Chondrocyte (in vitro differentiated cells): ENCODE results near the gene HNRNPR. TPM values are rescaled to one million over a fixed set of nuclear protein-coding genes. Genes with fewer than 3 reads are reported as not detected.

Experiments
- DNase-seq: peaks from one replicate; pipeline ENCODE4 v3.0.0; 2021; ENCODE audit warnings: mixed read lengths, low spot score
- H3K27ac Mint-ChIP-seq: one replicate; pipeline ENCODE4 v1.8.0; 2021; ENCODE audit warnings: mild to moderate bottlenecking, moderate library complexity, mixed read lengths; ENCODE audit not compliant: unreplicated experiment
- H3K27me3 Mint-ChIP-seq: 2 replicates; pipeline ENCODE4 v1.8.0; 2021; ENCODE audit warnings: low read depth, mixed read lengths
- H3K36me3 Mint-ChIP-seq: 2 replicates; pipeline ENCODE4 v1.8.0; 2021; ENCODE audit warnings: low read depth, mixed read lengths
- H3K4me1 Mint-ChIP-seq: 2 replicates; pipeline ENCODE4 v1.8.0; 2021; ENCODE audit warnings: low read depth, mild to moderate bottlenecking, mixed read lengths
- H3K4me3 Mint-ChIP-seq: one replicate; pipeline ENCODE4 v1.8.0; 2021; ENCODE audit warnings: mild to moderate bottlenecking, moderate library complexity, mixed read lengths; ENCODE audit not compliant: unreplicated experiment
- H3K9me3 Mint-ChIP-seq: 2 replicates; pipeline ENCODE4 v1.8.0; 2021; ENCODE audit warnings: low read depth, mixed read lengths
- total RNA-seq: library from RNA; stranded (reverse); gene quantifications from 3 replicates; pipeline ENCODE4 v1.2.1, GENCODE V29; 2021
- TF ChIP-seq, protein P1 (sequence below): fragments of 200-600 bp; sonication (generic); IDR thresholded peaks from 2 replicates; pipeline ENCODE4 v1.5.0; 2021; ENCODE audit warnings: antibody characterized with exemption, mild to moderate bottlenecking, moderate library complexity

Gene HNRNPR
- total RNA-seq, 1 donor from 2014 or later: 91.3 TPM

DNA sequence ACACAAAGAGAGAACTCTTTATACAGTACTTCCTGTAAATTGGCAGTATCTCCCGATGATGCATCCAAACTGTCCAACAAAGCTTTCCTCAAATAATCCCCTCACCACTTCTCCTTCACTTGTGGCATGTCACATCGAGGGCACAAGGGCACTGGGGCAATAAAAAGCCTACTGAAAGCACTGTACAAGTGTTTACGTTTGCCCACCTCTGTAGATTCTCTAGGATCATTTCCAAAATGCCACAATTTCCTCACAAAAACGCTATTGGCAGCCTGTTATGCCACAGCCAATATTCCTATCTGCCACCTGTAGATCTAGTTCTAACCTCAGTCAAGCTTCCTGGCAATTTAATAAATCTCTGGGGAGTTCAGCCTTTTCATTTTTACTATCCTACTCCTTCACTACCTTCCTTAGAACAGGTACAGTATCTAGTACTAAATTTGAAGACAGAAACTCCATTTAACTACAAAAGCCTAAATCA lies 39.9 kb downstream of the HNRNPR start:
- peaks cover 15% of the 10 kb centered on the region for H3K36me3 Mint-ChIP-seq
- H3K27ac Mint-ChIP-seq: peak overlapping the region; percentile 2
- H3K4me3 Mint-ChIP-seq: no peak overlapping the region
- peaks cover 25% of the 10 kb centered on the region for H3K4me1 Mint-ChIP-seq
- TF ChIP-seq, protein P1, sequence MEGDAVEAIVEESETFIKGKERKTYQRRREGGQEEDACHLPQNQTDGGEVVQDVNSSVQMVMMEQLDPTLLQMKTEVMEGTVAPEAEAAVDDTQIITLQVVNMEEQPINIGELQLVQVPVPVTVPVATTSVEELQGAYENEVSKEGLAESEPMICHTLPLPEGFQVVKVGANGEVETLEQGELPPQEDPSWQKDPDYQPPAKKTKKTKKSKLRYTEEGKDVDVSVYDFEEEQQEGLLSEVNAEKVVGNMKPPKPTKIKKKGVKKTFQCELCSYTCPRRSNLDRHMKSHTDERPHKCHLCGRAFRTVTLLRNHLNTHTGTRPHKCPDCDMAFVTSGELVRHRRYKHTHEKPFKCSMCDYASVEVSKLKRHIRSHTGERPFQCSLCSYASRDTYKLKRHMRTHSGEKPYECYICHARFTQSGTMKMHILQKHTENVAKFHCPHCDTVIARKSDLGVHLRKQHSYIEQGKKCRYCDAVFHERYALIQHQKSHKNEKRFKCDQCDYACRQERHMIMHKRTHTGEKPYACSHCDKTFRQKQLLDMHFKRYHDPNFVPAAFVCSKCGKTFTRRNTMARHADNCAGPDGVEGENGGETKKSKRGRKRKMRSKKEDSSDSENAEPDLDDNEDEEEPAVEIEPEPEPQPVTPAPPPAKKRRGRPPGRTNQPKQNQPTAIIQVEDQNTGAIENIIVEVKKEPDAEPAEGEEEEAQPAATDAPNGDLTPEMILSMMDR: no peak
- DNase-seq: no peak
- no peaks in the 10 kb centered on the region for H3K9me3 Mint-ChIP-seq
- no peaks in the 10 kb centered on the region for H3K27me3 Mint-ChIP-seq

GRCh38 chr1:23303524-23303923 lies 40.6 kb downstream of the HNRNPR start:
- DNase-seq: no peak
- peaks cover 25% of the 10 kb centered on the region for H3K4me1 Mint-ChIP-seq
- no peaks in the 10 kb centered on the region for H3K27me3 Mint-ChIP-seq
- H3K4me3 Mint-ChIP-seq: no peak overlapping the region
- H3K27ac Mint-ChIP-seq: peak overlapping the region; percentile 54
- H3K9me3 Mint-ChIP-seq: no peaks in the 10 kb centered on the region
- TF ChIP-seq, protein P1: no peak
- peaks cover 15% of the 10 kb centered on the region for H3K36me3 Mint-ChIP-seq

DNA sequence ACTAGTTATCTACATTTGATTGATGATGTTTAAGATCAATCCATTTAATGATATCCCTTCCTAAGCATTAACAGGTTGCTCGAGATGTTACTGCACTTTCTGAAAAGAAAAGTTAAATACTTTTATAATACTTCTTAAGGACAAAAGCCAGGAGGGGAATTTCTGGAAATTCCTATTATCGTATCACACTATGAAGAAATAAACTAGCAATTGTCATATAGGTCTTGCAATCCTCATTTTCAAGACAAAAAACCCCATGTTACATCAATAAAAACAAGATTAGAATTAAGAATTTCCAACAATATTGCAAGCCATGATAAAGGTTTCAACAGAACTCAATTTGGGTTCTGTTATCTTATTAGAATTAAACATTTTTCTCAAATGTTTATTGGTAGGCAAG lies 47.2 kb downstream of the HNRNPR start:
- Mint-ChIP-seq H3K27me3 (no peaks in the 10 kb centered on the region), H3K4me3 (no peak overlapping the region), H3K36me3 (peaks cover 10% of the 10 kb centered on the region), H3K9me3 (no peaks in the 10 kb centered on the region), H3K4me1 (peaks cover 20% of the 10 kb centered on the region), H3K27ac (no peak overlapping the region)
- TF ChIP-seq, protein P1: no peak
- no peak for DNase-seq

DNA sequence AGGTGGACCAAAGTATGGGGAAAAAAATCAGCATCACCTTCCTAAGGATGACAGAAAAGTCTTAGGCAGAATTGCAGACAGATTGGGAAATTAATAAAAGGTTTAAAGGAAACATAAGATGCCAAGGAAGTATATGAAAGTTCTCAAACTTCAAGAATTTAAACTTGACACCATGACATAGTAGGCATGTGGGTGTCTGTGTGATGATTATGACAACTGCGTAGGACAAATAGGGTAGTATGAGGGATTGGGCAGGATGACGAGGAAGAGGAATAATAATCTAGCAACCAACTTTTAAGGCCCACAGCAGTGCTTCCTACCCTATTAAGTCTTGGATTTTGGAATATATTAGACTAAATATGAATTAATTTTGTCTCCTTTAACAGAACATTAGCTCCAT lies 52.4 kb downstream of the HNRNPR start:
- TF ChIP-seq, protein P1: no peak
- peaks cover 4% of the 10 kb centered on the region for H3K36me3 Mint-ChIP-seq
- DNase-seq: no peak
- H3K27ac Mint-ChIP-seq: peak overlapping the region; percentile 55
- no peaks in the 10 kb centered on the region for H3K27me3 Mint-ChIP-seq
- H3K4me1 Mint-ChIP-seq: peaks cover 15% of the 10 kb centered on the region
- H3K4me3 Mint-ChIP-seq: no peak overlapping the region
- no peaks in the 10 kb centered on the region for H3K9me3 Mint-ChIP-seq

DNA sequence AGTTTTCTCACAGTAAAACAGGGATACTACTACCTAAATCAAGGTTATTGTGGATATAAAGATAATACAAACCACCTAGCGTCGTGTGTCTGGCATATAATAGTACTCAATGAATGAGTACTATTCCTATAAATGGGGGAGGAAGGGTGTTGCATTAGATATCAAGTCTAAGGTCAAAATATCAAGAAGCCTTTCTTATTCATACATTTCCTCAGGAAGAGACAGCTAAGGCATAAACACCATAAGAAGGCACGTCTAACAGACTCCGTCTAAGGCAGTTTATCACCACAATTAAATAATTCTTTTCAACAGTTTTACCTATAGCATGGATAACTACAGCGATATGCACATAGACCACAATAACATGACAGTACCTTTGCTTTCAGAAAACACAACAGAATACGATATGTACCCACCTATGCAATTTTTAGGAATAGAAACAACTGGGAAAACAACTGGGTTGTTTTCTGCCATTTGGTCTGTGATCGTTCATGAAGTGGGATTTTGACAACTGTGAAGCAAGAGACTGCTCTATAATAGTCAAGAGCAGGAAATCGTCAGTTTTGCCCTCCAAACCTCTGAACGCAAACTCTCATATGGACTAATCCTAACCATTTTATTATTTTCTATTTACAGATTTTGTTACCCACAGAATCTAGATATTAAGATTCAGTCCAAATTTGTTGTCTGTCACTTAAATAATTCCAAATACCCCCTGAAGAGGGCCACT lies 53.1 kb downstream of the HNRNPR start:
- no peak for DNase-seq
- TF ChIP-seq, protein P1: peak; percentile 13
- peaks cover 4% of the 10 kb centered on the region for H3K36me3 Mint-ChIP-seq
- H3K27me3 Mint-ChIP-seq: no peaks in the 10 kb centered on the region
- H3K4me3 Mint-ChIP-seq: no peak overlapping the region
- peaks cover 15% of the 10 kb centered on the region for H3K4me1 Mint-ChIP-seq
- no peaks in the 10 kb centered on the region for H3K9me3 Mint-ChIP-seq
- no peak overlapping the region for H3K27ac Mint-ChIP-seq
